Stimulated activated CD4-positive, alpha-beta T cell treated with anti-CD3 and anti-CD28 coated beads, Interleukin-15, amount 100 ng/mL, for 24 hours (primary cell): ENCODE measurements around the gene RNASE8.
"Not testable (repeated sequence)": the region's sequence is repeated elsewhere in the genome, so short reads cannot be mapped to it uniquely, and the experiment has no call there.

Experiments used
- DNase-seq: peaks from one replicate; pipeline ENCODE4 v3.0.0-alpha.2; 2020

RNASE8 gene

DNA sequence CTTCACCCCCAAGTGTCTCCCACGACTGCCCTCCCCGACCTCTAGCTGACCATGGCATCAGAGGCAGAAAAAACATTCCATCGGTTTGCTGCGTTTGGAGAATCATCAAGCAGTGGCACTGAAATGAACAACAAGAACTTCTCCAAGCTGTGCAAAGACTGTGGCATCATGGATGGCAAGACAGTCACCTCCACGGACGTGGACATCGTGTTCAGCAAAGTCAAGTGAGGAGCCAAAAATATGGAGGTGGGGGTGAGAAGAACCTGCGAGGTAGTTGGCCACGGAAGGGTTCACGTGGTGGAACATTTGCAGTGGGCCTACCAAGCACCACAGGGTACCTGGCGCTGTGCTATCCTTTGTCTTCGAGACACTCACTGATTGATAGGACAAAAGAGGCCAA lies 27.1 kb upstream of the RNASE8 start:
- DNase-seq, result no peak

DNA sequence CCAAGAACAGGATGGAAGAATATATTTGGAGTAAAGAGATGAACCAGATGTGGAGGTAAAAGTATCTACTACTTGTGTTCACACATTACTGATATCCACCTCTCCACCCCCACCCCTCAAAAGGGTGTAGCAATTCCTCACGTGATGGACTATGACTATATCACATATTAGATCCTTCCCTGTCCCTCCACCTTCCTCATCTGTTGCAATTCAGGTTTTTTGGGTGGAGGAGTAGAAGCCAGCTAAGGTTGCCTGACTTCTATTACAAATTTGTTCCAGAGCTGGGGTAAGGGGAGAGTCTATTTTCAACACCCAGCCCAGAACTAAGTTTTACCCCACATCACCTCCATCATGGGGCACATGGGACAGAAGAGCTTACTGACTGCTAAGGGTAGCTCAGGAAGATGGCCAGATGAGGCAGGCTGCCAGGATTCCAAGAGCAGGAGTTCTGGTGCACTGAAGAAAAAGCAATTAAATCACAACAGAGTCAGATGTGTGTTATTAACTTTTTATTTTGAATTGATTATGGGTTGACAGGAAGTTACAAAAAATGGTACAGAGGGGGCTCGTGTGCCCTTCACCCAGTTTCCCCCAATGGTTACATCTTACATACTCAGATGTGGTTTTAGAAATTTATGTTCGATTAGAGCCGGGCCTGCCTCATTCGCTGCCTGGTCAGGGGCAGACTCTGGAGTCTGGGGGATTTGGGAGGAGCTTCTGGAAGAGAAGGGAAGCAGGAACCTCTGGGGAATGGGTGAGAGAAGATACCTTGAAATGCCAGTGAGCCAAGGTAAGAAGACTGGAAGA lies 25.1 kb upstream of the RNASE8 start:
- DNase-seq, result no peak

DNA sequence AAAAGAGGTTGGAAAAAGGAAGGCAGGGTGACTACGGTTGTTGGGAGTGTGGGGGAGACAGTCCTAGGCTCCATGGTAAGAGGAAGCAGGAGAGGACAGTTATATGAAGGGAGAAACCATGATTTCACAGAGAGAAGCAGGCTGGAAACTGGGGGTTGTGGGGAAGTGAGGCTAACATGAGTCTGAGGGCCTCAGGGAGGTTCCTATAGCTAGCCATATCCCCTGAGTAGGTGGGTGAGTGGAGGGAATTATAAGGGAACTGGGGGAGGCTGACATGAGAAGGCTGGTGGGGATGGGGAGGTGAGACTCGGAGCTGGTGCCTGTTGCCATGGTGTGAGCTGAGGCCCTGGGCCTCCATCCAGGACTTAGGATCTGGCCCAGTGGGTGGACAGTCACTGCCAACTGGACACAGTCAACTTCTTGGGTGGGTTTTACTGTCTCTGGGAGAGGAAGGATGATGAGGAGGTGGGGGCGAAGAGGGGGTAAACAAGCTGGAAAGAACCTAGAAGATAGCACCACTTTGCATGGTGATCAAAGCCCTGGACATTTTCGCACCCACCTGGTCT lies 24.4 kb upstream of the RNASE8 start:
- no peak for DNase-seq

DNA sequence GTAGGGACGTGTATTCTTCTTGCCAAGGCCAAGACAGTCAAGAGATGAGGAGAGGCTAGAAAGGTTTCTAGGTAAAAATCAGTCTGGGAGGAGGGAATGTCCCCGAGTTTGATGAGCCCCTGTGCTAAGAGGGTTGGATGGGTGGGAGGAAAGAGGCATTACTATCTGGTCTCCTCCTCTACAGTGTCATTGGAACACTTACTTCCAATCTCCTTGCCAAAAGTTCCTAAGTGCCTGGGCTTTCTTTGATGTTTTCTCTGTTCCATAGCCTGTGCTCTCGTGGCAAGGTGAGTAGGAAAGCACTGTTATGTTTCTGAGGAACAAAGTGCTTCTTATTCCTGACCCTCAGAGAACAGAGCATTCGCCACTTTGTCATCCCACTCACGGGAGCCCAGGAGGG lies 22.9 kb upstream of the RNASE8 start, which contains the start of gene RNASE13:
Gene RNASE13, minus strand, starts transcription at position 101 of the 400 bp plus-strand sequence. CDS start 519 bp downstream, outside the sequence.
- DNase-seq, result no peak

GRCh38 chr14:21036751-21037150 lies 20.9 kb upstream of the RNASE8 start:
- DNase-seq, result no peak

- no peak for DNase-seq
Measured at GRCh38 chr14:21037156-21037555, 20.5 kb upstream of the RNASE8 start.

- DNase-seq, result no peak
Measured at GRCh38 chr14:21038441-21039422, 18.9 kb upstream of the RNASE8 start.

GRCh38 chr14:21039585-21040369 lies 17.8 kb upstream of the RNASE8 start:
- DNase-seq, result no peak

- no peak for DNase-seq
Measured at GRCh38 chr14:21040370-21040925, 17.2 kb upstream of the RNASE8 start.

GRCh38 chr14:21040941-21041340 lies 16.7 kb upstream of the RNASE8 start:
- not testable (repeated sequence) for DNase-seq

GRCh38 chr14:21041676-21042433 lies 15.8 kb upstream of the RNASE8 start, which contains the start of gene RNASE7:
Gene RNASE7, plus strand, starts transcription at chr14:21042362. Its CDS starts 631 bp downstream, at chr14:21042993.
- DNase-seq, result no peak

DNA sequence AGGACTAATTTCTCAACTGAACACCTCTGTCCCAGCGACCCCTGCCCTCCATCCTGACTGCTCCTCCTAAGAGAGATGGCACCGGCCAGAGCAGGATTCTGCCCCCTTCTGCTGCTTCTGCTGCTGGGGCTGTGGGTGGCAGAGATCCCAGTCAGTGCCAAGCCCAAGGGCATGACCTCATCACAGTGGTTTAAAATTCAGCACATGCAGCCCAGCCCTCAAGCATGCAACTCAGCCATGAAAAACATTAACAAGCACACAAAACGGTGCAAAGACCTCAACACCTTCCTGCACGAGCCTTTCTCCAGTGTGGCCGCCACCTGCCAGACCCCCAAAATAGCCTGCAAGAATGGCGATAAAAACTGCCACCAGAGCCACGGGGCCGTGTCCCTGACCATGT lies 14.7 kb upstream of the RNASE8 start:
- DNase-seq, result no peak

DNA sequence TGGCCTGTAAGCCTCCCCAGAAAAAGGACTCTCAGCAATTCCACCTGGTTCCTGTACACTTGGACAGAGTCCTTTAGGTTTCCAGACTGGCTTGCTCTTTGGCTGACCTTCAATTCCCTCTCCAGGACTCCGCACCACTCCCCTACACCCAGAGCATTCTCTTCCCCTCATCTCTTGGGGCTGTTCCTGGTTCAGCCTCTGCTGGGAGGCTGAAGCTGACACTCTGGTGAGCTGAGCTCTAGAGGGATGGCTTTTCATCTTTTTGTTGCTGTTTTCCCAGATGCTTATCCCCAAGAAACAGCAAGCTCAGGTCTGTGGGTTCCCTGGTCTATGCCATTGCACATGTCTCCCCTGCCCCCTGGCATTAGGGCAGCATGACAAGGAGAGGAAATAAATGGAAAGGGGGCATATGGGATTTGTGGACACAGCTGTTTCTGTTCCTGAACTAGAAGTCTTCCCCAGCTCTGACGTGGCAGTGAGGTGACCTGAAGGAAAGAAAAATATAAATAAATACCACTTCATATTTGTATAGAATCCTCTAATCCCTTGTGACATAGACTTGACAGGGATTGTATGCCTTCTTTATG lies 14.1 kb upstream of the RNASE8 start:
- DNase-seq, result no peak

DNA sequence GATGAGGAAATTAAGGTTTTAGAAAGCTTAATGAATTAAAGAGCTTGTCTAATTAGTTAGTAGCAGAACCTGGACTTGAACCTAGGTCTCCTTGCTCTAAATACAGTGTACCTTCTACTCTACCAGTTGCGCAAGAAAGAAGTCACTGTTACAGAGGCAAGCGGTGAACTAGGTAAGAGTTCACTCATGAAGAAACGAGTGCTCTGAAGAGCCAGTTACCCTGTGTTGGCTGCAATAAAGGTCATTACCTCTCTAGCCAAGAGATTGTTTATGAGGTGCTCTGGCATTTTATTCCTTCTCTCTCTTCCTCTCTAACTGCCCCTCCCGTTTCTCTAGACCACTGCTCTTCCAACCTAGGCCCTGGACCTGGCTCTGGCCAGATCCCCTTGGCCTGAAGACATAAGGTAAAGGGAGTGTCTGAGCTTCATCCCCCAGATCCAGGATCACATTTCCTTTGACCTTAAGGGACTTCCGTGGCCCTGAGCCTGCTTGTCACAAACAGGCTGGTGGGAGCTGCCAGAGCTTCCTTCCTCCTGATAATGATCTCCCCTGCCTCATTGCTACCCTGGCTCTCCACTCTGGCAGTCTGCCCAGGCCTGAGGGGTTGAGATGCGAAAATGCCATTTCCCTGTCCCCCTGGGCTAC lies 13.5 kb upstream of the RNASE8 start:
- no peak for DNase-seq

DNA sequence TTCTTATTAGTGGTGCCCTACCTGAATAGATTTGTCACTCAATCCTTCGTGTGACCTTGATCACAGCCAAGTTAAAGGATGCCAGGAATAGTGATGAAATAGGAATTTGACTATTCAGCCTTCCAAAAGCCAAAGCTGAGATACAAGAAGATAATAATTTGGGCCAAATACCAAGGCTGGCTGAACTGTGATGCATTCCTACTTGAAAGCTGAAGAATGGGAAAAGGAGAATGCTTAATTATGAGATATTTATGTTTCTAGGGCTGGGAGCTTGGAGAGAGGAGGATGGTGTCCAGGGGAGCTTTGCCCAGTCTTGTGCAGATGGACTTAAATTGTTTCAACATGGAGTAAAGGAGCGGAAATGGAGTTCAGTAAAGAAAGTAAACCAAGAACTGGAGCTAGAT lies 10.2 kb upstream of the RNASE8 start:
- no peak for DNase-seq

DNA sequence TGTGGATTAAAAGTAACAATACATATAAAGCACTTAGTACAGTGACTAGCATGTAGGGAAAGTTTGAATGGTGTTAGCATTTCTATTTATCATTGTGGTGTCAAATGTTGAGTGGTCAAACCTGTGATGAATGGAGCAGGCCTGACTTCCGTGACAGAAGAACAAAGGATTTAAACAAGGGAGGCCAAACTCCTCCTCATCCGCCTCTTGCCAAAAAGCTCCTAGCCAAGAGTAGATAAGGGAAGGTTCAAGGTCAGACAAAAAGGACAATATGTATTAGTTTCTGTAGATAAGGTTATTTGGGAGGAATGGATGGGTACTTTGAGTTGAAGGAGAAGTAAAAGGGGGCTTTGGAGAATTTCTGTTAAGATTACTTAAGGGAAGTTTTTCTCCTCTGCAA lies 9.0 kb upstream of the RNASE8 start:
- no peak for DNase-seq

DNA sequence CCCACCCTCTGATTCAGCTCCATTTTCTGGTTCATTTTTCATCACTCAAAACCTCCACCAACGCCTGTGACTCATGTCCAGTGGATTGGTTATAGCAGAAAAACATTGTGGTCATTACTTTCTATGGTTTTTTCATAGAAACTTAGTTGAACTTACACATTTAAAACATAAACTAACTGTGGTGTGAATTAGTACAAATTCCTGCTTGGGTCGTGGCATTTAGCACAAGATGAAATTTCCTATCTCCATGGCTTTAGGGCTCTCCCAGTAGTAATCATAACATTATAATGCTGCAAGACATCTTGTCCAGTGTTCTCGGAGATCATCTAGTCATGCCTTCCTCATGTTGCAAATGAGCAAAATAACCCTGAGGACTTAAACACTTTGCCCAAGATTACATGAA lies 8.3 kb upstream of the RNASE8 start:
- DNase-seq, result no peak

- DNase-seq, result no peak
Measured at GRCh38 chr14:21050597-21050996, 7.0 kb upstream of the RNASE8 start.

DNA sequence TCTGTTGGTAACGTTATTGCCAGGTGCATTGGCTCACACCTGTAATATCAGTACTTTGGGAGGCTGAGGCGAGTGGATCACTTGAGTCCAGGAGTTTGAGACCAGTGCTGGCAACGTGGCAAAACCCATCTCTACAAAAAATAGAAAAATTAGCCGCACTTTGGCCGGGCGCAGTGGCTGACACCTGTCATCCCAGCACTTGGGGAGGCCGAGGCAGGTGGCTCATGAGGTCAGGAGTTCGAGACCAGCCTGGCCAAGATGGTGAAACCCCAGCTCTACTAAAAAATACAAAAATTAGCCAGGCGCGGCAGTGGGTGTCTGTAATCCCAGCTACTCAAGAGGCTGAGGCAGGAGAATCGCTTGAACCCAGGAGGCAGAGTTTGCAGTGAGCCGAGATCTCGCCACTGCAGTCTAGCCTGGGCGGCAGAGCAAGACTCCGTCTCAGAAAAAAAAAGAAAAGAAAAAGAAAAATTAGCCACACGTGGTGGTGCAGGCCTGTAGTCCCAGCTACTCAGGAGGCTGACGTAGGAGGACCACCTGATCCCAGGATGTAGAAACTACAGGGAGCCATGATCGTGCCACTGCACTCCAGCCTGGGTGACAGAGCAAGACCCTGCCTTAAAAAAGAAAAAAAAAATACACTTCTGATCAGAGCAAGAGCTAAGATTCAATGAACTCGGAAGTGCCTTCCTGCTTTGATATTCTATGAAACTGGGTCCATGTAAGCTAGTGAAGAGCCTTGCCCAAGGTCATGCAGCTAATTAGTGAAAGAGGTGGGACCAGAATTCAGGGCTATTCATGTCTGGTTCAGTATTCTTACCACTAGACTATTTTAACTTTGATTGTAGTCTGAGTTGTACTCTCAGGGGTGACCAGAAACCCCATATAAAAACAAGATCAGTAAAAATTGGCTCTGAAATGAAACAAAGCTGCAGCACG lies 4.2 kb upstream of the RNASE8 start:
- DNase-seq, result no peak
